ENCODE measurements around the gene EXOC6B. TPM values are rescaled to one million over a fixed set of nuclear protein-coding genes. Genes with fewer than 3 reads are reported as not detected.

The EXOC6B gene
- total RNA-seq, 1 donor from 2014 or later = 139 TPM

DNA sequence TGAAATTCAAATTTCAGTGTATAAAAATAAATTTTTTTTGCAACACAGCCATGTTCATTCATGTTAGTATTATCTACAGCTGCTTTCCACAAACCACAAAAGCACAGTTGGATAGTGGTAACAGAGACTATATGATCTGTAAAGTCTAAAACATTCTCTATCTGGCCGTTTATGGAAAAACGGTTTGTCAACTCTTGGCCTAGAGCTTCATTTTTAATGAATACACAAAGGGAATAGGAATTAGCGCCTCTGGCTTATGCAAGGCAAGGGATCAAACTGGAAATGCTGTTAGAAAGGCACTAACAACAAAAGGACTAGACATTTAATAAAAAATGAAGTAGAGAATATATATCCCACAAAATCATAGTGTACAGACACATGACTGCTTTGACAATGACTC lies 211.9 kb downstream of the EXOC6B start:
- H3K36me3 ChIP-seq = peaks cover 3% of the 10 kb centered on the region
- TF ChIP-seq CTCF (IDR thresholded peaks at IDR 0.05; ENCODE audit: borderline replicate concordance) = no peak
- no peak overlapping the region for H3K27ac ChIP-seq (replicated peaks)
- peaks cover 15% of the 10 kb centered on the region for H3K4me1 ChIP-seq
- DNase-seq = no peak
- H3K27me3 ChIP-seq (ENCODE audit: low read depth) = no peaks in the 10 kb centered on the region
- intact Hi-C loops (cut with micrococcal nuclease) = no loop called here
- no peak overlapping the region for H3K4me3 ChIP-seq
- H3K9me3 ChIP-seq (replicated peaks) = peaks cover 22% of the 10 kb centered on the region

DNA sequence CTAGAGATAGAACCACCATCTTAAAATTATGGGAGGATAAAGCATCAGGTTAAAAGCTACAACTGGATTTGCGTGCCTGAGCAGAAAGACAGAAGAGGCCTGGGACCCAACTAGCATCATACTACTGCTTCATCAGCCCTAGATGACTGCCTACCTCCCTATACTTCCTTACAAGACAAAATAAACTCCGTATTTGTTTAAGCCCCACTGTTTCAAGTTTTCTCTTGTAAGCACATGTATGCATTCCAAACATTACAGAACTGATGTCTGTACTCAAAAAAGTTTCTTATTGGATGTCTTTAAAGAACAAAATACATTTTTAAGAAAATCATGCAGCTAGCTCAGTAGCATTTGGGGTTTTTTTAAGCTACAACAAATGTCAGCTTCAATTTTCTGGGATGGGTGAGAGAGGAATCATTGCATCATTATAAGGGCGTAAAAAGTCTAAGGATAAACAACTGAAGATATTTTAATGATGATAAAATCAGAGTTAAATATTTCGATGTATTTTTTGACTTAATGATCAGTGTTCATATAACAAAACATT lies 213.1 kb downstream of the EXOC6B start:
- H3K27ac ChIP-seq (replicated peaks) = no peak overlapping the region
- no peak overlapping the region for H3K4me3 ChIP-seq
- H3K9me3 ChIP-seq (replicated peaks) = peaks cover 22% of the 10 kb centered on the region
- peaks cover 15% of the 10 kb centered on the region for H3K4me1 ChIP-seq
- H3K27me3 ChIP-seq (ENCODE audit: low read depth) = no peaks in the 10 kb centered on the region
- TF ChIP-seq CTCF (IDR thresholded peaks at IDR 0.05; ENCODE audit: borderline replicate concordance) = no peak
- H3K36me3 ChIP-seq = peaks cover 3% of the 10 kb centered on the region
- intact Hi-C loops (cut with micrococcal nuclease) = no loop called here
- no peak for DNase-seq

- H3K4me1 ChIP-seq = peaks cover 15% of the 10 kb centered on the region
- H3K4me3 ChIP-seq = no peak overlapping the region
- H3K36me3 ChIP-seq = no peaks in the 10 kb centered on the region
- H3K27me3 ChIP-seq (ENCODE audit: low read depth) = no peaks in the 10 kb centered on the region
- intact Hi-C loops (cut with micrococcal nuclease) = no loop called here
- no peak for TF ChIP-seq CTCF (IDR thresholded peaks at IDR 0.05; ENCODE audit: borderline replicate concordance)
- DNase-seq = no peak
- H3K9me3 ChIP-seq (replicated peaks) = peaks cover 6% of the 10 kb centered on the region
- no peak overlapping the region for H3K27ac ChIP-seq (replicated peaks)
Observed at GRCh38 chr2:72607189-72607588, 218.6 kb downstream of the EXOC6B start.

- peaks cover 6% of the 10 kb centered on the region for H3K9me3 ChIP-seq (replicated peaks)
- intact Hi-C loops (cut with micrococcal nuclease) = no loop called here
- H3K36me3 ChIP-seq = no peaks in the 10 kb centered on the region
- no peaks in the 10 kb centered on the region for H3K27me3 ChIP-seq (ENCODE audit: low read depth)
- peak; percentile 72 for TF ChIP-seq CTCF (IDR thresholded peaks at IDR 0.05; ENCODE audit: borderline replicate concordance)
- H3K4me1 ChIP-seq = peaks cover 15% of the 10 kb centered on the region
- H3K4me3 ChIP-seq = no peak overlapping the region
- H3K27ac ChIP-seq (replicated peaks) = no peak overlapping the region
- no peak for DNase-seq
Observed at GRCh38 chr2:72605836-72606442, 219.9 kb downstream of the EXOC6B start.

DNA sequence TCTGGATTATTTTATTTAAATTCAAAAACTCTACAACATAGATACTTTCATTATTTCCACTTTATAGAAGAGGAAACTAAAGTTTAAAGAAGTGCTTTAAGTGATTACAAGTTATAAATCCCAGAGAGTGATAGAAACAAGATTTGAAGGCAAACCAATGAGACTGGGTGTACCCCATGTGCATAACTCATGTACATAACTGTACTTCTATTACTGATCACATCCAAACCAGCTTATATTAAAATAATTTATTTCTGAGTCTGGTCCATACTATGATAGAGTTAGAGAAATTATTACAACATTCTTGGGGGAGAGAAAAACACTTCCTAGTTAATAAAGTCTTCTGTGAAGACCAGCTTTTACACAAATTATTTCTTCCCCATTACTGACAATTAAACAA lies 221.4 kb downstream of the EXOC6B start:
- Histone ChIP-seq H3K4me3 (no peak overlapping the region), H3K4me1 (peaks cover 15% of the 10 kb centered on the region), H3K9me3 (replicated peaks) (no peaks in the 10 kb centered on the region), H3K27ac (replicated peaks) (no peak overlapping the region), H3K36me3 (no peaks in the 10 kb centered on the region), H3K27me3 (ENCODE audit: low read depth) (no peaks in the 10 kb centered on the region)
- intact Hi-C loops (cut with micrococcal nuclease) = no loop called here
- TF ChIP-seq CTCF (IDR thresholded peaks at IDR 0.05; ENCODE audit: borderline replicate concordance) = no peak
- no peak for DNase-seq

Measured in left ventricle myocardium inferior (tissue), 1 donor.